Neural cell (in vitro differentiated cells): ENCODE measurements around the gene PCDHA7. TPM values are rescaled to one million over a fixed set of nuclear protein-coding genes. Genes with fewer than 3 reads are reported as not detected.
"Not testable (repeated sequence)": the region's sequence is repeated elsewhere in the genome, so short reads cannot be mapped to it uniquely, and the experiment has no call there.

Experiments used
- H2AFZ ChIP-seq: fragments of 200-600, 300-800 bp; sonication (generic), shearing (Covaris generic); 2 replicates; pipeline ENCODE4 v1.6.0; 2014; ENCODE audit warnings: low read depth, mild to moderate bottlenecking, antibody characterized with exemption, low read length, moderate library complexity
- H3F3A ChIP-seq: fragments of 200-600 bp; shearing (Covaris generic); 2 replicates; pipeline ENCODE4 v1.6.1; 2016; ENCODE audit warnings: mild to moderate bottlenecking, moderate library complexity, mixed read lengths, antibody characterized with exemption, low read length; ENCODE audit not compliant: insufficient read depth, poor library complexity, severe bottlenecking
- H3K27ac ChIP-seq: fragments of 200-600, 300-800 bp; sonication (generic), shearing (Covaris generic); 2 replicates; pipeline ENCODE4 v1.5.1; 2014; ENCODE audit warnings: mild to moderate bottlenecking, low read length, moderate library complexity
- H3K27me3 ChIP-seq: fragments of 300-800, 200-600 bp; sonication (generic), shearing (Covaris generic); 2 replicates; pipeline ENCODE4 v1.6.0; 2014; ENCODE audit warnings: mild to moderate bottlenecking, low read depth, low read length, moderate library complexity; ENCODE audit not compliant: insufficient read depth
- H3K36me3 ChIP-seq: fragments of 300-800, 200-600 bp; sonication (generic), shearing (Covaris generic); 2 replicates; pipeline ENCODE4 v1.5.1; 2014; ENCODE audit warnings: mild to moderate bottlenecking, antibody characterized with exemption, low read length, moderate library complexity; ENCODE audit not compliant: insufficient read depth
- H3K4me2 ChIP-seq: fragments of 300-800, 200-600 bp; sonication (generic), shearing (Covaris generic); 2 replicates; pipeline ENCODE4 v1.6.0; 2014; ENCODE audit warnings: mild to moderate bottlenecking, low read length
- H3K4me3 ChIP-seq: fragments of 300-800, 200-600 bp; sonication (generic), shearing (Covaris generic); 2 replicates; pipeline ENCODE4 v1.5.1; 2014; ENCODE audit warnings: mild to moderate bottlenecking, low read length, moderate library complexity
- H3K79me2 ChIP-seq: fragments of 200-600 bp; shearing (Covaris generic); replicated peaks from 2 replicates; pipeline ENCODE4 v1.6.0; 2014; ENCODE audit warnings: mild to moderate bottlenecking, low read length, moderate library complexity; ENCODE audit not compliant: insufficient read depth
- H3K9ac ChIP-seq: fragments of 300-800, 200-600 bp; sonication (generic), shearing (Covaris generic); 2 replicates; pipeline ENCODE4 v1.6.1; 2016; ENCODE audit warnings: mild to moderate bottlenecking, low read length, mixed read lengths
- H3K9me2 ChIP-seq: fragments of 200-600 bp; shearing (Covaris generic); 2 replicates; pipeline ENCODE4 v1.6.1; 2016; ENCODE audit warnings: mild to moderate bottlenecking, low read length, mixed read lengths; ENCODE audit not compliant: insufficient read depth
- H3K9me3 ChIP-seq: fragments of 200-600, 300-800 bp; sonication (generic), shearing (Covaris generic); 2 replicates; pipeline ENCODE4 v1.6.1; 2016; ENCODE audit warnings: mild to moderate bottlenecking, mixed run types, low read length, moderate library complexity, mixed read lengths
- H4K20me1 ChIP-seq: fragments of 200-600 bp; shearing (Covaris generic); 2 replicates; pipeline ENCODE4 v1.6.1; 2016; ENCODE audit warnings: mild to moderate bottlenecking, mixed run types; ENCODE audit not compliant: insufficient read depth
- CTCF ChIP-seq: fragments of 450-650 bp; IDR thresholded peaks from 2 replicates; pipeline ENCODE4 v1.5.1; 2014; ENCODE audit warnings: antibody characterized with exemption, mild to moderate bottlenecking, moderate library complexity; ENCODE audit not compliant: poor library complexity, severe bottlenecking
- EP300 ChIP-seq: fragments of 450-650 bp; conservative IDR thresholded peaks from 2 replicates; pipeline ENCODE4 v1.6.1; 2014; ENCODE audit warnings: antibody characterized with exemption, mild to moderate bottlenecking, moderate library complexity; ENCODE audit not compliant: poor library complexity, severe bottlenecking
- EZH2 ChIP-seq: fragments of 200-600, 300-800 bp; shearing (Covaris generic), sonication (generic); IDR thresholded peaks from 2 replicates; pipeline ENCODE4 v1.6.1; 2014; ENCODE audit warnings: antibody characterized with exemption, low read length, borderline replicate concordance, mild to moderate bottlenecking; ENCODE audit not compliant: insufficient read depth, poor library complexity, severe bottlenecking
- MXI1 ChIP-seq: fragments of 450-650 bp; conservative IDR thresholded peaks from 2 replicates; pipeline ENCODE4 v1.6.1; 2014; ENCODE audit warnings: antibody characterized with exemption, mild to moderate bottlenecking; ENCODE audit not compliant: poor library complexity, severe bottlenecking
- POLR2AphosphoS5 ChIP-seq: IDR thresholded peaks from 2 replicates; pipeline ENCODE4 v1.6.1; 2012
- RAD21 ChIP-seq: fragments of 450-650 bp; conservative IDR thresholded peaks from 2 replicates; pipeline ENCODE4 v1.6.1; 2014; ENCODE audit warnings: antibody characterized with exemption, mild to moderate bottlenecking, moderate library complexity
- REST ChIP-seq: IDR thresholded peaks from 2 replicates; pipeline ENCODE4 v1.6.1; 2012; ENCODE audit warnings: borderline replicate concordance
- SMC3 ChIP-seq: fragments of 450-650 bp; conservative IDR thresholded peaks from 2 replicates; pipeline ENCODE4 v1.6.1; 2014; ENCODE audit warnings: antibody characterized with exemption, mild to moderate bottlenecking, moderate library complexity; ENCODE audit not compliant: poor library complexity
- TAF1 ChIP-seq: IDR thresholded peaks from 2 replicates; pipeline ENCODE4 v1.6.1; 2012; ENCODE audit warnings: low read depth
- polyA plus RNA-seq: library from polyadenylated mRNA; depleted of rRNA; stranded (reverse); fragments of >200 nt; gene quantifications from 2 replicates; pipeline ENCODE4 v1.2.3, GENCODE V29; 2014

PCDHA7 gene
- polyA plus RNA-seq, 1 donor from 2014 or later: 2.9 TPM

DNA sequence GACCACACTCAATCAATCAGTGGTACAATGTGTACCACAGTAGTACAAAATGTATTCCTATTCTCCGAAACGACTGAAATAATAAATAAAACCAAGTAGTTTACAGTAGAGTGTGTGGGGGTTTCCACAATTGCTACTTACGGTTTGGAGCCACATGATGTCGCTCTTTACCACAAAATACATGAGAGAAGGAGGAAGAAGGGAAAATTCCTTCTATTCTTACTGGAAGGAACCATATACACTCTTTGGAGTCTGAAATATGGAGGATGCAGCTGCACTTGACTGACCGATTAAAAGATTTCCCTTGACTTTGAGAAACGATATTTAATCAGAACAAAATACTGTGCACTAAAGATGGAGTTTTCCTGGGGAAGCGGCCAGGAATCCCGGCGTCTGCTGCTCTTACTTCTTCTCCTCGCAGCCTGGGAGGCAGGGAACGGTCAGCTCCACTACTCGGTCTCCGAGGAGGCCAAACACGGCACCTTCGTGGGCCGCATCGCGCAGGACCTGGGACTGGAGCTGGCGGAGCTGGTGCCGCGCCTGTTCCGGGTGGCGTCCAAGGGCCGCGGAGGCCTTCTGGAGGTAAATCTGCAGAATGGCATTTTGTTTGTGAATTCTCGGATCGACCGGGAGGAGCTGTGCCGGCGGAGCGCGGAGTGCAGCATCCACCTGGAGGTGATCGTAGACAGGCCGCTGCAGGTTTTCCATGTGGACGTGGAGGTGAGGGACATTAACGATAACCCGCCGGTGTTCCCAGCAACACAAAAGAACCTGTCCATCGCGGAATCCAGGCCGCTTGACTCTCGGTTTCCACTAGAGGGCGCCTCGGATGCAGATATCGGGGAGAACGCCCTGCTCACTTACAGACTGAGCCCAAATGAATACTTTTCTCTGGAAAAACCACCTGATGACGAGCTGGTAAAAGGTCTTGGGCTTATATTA, 27.0 kb upstream of the PCDHA7 start, which contains the start of gene PCDHA4:
PCDHA4 (plus strand) TSS at position 235 of the 942 bp plus-strand sequence.
- peaks cover 51% of the 10 kb centered on the region for H3K79me2 ChIP-seq
- peak within 1 kb of the TSS; percentile 98 for H3K9ac ChIP-seq
- no peaks in the 10 kb centered on the region for H3K27me3 ChIP-seq
- no peaks in the 10 kb centered on the region for H4K20me1 ChIP-seq
- peaks cover 2% of the 10 kb centered on the region for H3F3A ChIP-seq
- peak within 1 kb of the TSS; percentile 72 for H3K4me3 ChIP-seq
- H2AFZ ChIP-seq: peak within 1 kb of the TSS; percentile 62
- peaks cover 26% of the 10 kb centered on the region for H3K36me3 ChIP-seq
- H3K4me2 ChIP-seq: peak within 1 kb of the TSS; percentile 74
- TF ChIP-seq RAD21 (peak; percentile 90), MXI1 (no peak), EZH2 (no peak), SMC3 (peak; percentile 84), CTCF (peak; percentile 88), TAF1 (peak; percentile 90), EP300 (no peak), POLR2AphosphoS5 (peak; percentile 82), REST (peak; percentile 72)
- no peaks in the 10 kb centered on the region for H3K9me2 ChIP-seq
- H3K27ac ChIP-seq: peak within 1 kb of the TSS; percentile 99
- peaks cover 28% of the 10 kb centered on the region for H3K9me3 ChIP-seq

- H3K9ac ChIP-seq, H3F3A ChIP-seq, H2AFZ ChIP-seq, H4K20me1 ChIP-seq, H3K9me2 ChIP-seq, H3K27me3 ChIP-seq: not testable (repeated sequence)
- Histone ChIP-seq H3K79me2 (peaks cover 63% of the 10 kb centered on the region), H3K27ac (peak overlapping the region; percentile 99), H3K4me2 (peak overlapping the region; percentile 72), H3K4me3 (peak overlapping the region; percentile 72), H3K36me3 (peaks cover 16% of the 10 kb centered on the region), H3K9me3 (peaks cover 18% of the 10 kb centered on the region)
These were observed 25.7 kb upstream of the PCDHA7 start for GRCh38 chr5:140808241-140808888.
